Measurements from ENCODE around the gene CNTN1.

CNTN1 gene

DNA sequence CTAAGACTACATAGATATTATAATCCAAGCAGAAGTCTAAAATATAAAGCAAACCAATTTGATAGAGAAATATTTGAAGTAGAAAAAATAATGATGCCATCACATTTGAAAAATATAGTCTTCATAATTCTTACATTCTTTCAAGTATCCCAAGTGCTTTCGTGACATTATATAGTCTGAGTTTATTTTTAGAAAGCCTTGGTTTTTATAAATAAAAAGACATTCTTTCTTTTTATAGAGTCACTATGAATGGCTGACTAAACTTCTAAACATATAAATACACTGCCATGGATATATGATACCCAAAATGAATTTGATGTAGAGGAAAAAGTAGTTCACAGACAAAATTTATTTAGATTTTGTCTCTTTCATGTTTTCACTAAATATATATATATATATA lies 360.8 kb downstream of the CNTN1 start:
- Histone ChIP-seq H3K79me2 (ENCODE audit: control insufficient read depth, insufficient read depth, low read length) (no peaks in the 10 kb centered on the region), H3K27me3 (ENCODE audit: insufficient read depth, low read length, poor library complexity) (no peaks in the 10 kb centered on the region), H3K23ac (ENCODE audit: low read length) (no peak overlapping the region), H3K79me1 (ENCODE audit: low read length) (no peaks in the 10 kb centered on the region), H3K4me2 (ENCODE audit: low read length) (no peak overlapping the region), H4K5ac (ENCODE audit: low read length) (no peak overlapping the region), H2BK15ac (replicated peaks; ENCODE audit: low read depth) (no peak overlapping the region), H3K9ac (ENCODE audit: low read length) (no peak overlapping the region), H2BK120ac (ENCODE audit: low read depth, low read length) (no peak overlapping the region), H3K56ac (ENCODE audit: low read length) (no peak overlapping the region), H2BK5ac (ENCODE audit: low read length) (no peak overlapping the region), H2AK5ac (ENCODE audit: low read length) (no peak overlapping the region), H3K18ac (ENCODE audit: low read length) (no peak overlapping the region), H4K8ac (ENCODE audit: low read depth, low read length) (no peak overlapping the region), H3K36me3 (ENCODE audit: control insufficient read depth, insufficient read depth, low read length) (no peaks in the 10 kb centered on the region), H3K27ac (ENCODE audit: low read depth, low read length) (no peak overlapping the region), H3K4ac (ENCODE audit: low read depth, low read length) (no peak overlapping the region), H3K4me1 (ENCODE audit: control insufficient read depth, low read depth, low read length) (no peaks in the 10 kb centered on the region), H3K4me3 (ENCODE audit: low read length) (no peak overlapping the region)
- no peak for DNase-seq
- no CpG with 5 or more reads among the region's 1 CpG for WGBS (ENCODE audit: extremely low coverage, insufficient coverage, low lambda C conversion rate)

DNA sequence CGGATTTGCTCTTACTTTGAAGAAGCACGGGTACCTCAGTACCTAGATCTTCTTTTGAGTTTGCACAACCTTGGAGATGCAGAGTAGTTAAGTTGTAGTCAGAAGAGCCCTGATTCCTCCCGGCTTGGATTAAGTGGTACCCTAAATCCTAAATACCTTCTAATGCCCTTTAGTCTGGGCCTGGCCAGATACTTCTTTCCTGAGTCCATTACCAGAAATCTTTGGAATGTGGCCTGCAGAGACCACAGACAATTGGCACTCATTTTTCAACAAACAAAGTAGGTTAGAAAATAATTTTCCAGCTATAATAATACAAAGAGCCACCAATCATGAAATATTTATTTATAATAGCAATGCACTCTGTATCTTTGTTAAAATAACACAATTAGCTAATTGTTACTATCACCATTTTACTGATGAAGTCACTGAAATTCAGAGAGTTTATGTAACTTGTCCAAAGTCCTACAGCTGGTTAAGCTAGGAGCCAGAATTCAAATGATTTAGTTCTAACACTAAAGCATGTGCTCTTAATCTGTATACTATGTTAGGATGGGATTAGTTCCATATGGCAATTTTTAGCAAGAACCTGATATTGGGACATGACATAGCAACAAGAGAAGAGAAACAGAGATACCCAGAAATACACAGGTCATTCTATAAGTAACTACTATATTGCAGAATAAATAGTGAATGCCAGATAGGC lies 363.8 kb downstream of the CNTN1 start:
- no peak overlapping the region for H4K8ac ChIP-seq (ENCODE audit: low read depth, low read length)
- no peak overlapping the region for H3K27ac ChIP-seq (ENCODE audit: low read depth, low read length)
- H3K56ac ChIP-seq (ENCODE audit: low read length): no peak overlapping the region
- H3K4me1 ChIP-seq (ENCODE audit: control insufficient read depth, low read depth, low read length): no peaks in the 10 kb centered on the region
- H3K4ac ChIP-seq (ENCODE audit: low read depth, low read length): no peak overlapping the region
- no CpG with 5 or more reads among the region's 3 CpGs for WGBS (ENCODE audit: extremely low coverage, insufficient coverage, low lambda C conversion rate)
- no peak overlapping the region for H3K18ac ChIP-seq (ENCODE audit: low read length)
- no peak overlapping the region for H3K4me2 ChIP-seq (ENCODE audit: low read length)
- no peak overlapping the region for H2AK5ac ChIP-seq (ENCODE audit: low read length)
- no peaks in the 10 kb centered on the region for H3K79me1 ChIP-seq (ENCODE audit: low read length)
- no peaks in the 10 kb centered on the region for H3K27me3 ChIP-seq (ENCODE audit: insufficient read depth, low read length, poor library complexity)
- H3K9ac ChIP-seq (ENCODE audit: low read length): no peak overlapping the region
- no peak overlapping the region for H2BK15ac ChIP-seq (replicated peaks; ENCODE audit: low read depth)
- H2BK5ac ChIP-seq (ENCODE audit: low read length): no peak overlapping the region
- no peaks in the 10 kb centered on the region for H3K79me2 ChIP-seq (ENCODE audit: control insufficient read depth, insufficient read depth, low read length)
- no peaks in the 10 kb centered on the region for H3K36me3 ChIP-seq (ENCODE audit: control insufficient read depth, insufficient read depth, low read length)
- no peak overlapping the region for H4K5ac ChIP-seq (ENCODE audit: low read length)
- no peak overlapping the region for H3K4me3 ChIP-seq (ENCODE audit: low read length)
- DNase-seq: peak; percentile 23
- no peak overlapping the region for H3K23ac ChIP-seq (ENCODE audit: low read length)
- H2BK120ac ChIP-seq (ENCODE audit: low read depth, low read length): no peak overlapping the region

DNA sequence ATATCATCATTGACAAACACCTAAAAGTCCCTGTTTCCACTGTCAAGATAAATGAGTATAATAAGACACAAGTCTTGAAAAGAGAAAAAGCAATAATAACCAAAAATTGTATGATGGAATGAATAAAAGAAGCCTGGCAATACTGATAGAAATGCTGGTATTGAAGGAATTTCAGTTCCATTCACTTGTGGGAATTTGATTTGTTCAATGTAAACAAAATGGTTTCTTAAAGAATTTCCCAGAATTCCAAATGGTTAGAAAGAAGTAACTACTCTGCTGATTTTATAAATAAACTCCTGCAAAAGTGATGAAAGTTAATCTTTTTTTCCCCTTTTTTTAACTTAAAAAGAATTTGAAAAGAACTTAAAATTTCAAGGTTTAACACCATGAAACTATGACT lies 366.0 kb downstream of the CNTN1 start:
- no peaks in the 10 kb centered on the region for H3K4me1 ChIP-seq (ENCODE audit: control insufficient read depth, low read depth, low read length)
- H3K79me2 ChIP-seq (ENCODE audit: control insufficient read depth, insufficient read depth, low read length): no peaks in the 10 kb centered on the region
- H2BK120ac ChIP-seq (ENCODE audit: low read depth, low read length): no peak overlapping the region
- no peak overlapping the region for H4K8ac ChIP-seq (ENCODE audit: low read depth, low read length)
- no peak overlapping the region for H3K18ac ChIP-seq (ENCODE audit: low read length)
- no peaks in the 10 kb centered on the region for H3K27me3 ChIP-seq (ENCODE audit: insufficient read depth, low read length, poor library complexity)
- H4K5ac ChIP-seq (ENCODE audit: low read length): no peak overlapping the region
- H3K4me2 ChIP-seq (ENCODE audit: low read length): no peak overlapping the region
- H2BK15ac ChIP-seq (replicated peaks; ENCODE audit: low read depth): no peak overlapping the region
- no peak for DNase-seq
- H3K79me1 ChIP-seq (ENCODE audit: low read length): no peaks in the 10 kb centered on the region
- no peak overlapping the region for H3K4ac ChIP-seq (ENCODE audit: low read depth, low read length)
- H3K23ac ChIP-seq (ENCODE audit: low read length): no peak overlapping the region
- H3K56ac ChIP-seq (ENCODE audit: low read length): no peak overlapping the region
- no peak overlapping the region for H2BK5ac ChIP-seq (ENCODE audit: low read length)
- no peak overlapping the region for H3K27ac ChIP-seq (ENCODE audit: low read depth, low read length)
- no peak overlapping the region for H3K9ac ChIP-seq (ENCODE audit: low read length)
- no peak overlapping the region for H3K4me3 ChIP-seq (ENCODE audit: low read length)
- no peaks in the 10 kb centered on the region for H3K36me3 ChIP-seq (ENCODE audit: control insufficient read depth, insufficient read depth, low read length)
- H2AK5ac ChIP-seq (ENCODE audit: low read length): no peak overlapping the region

DNA sequence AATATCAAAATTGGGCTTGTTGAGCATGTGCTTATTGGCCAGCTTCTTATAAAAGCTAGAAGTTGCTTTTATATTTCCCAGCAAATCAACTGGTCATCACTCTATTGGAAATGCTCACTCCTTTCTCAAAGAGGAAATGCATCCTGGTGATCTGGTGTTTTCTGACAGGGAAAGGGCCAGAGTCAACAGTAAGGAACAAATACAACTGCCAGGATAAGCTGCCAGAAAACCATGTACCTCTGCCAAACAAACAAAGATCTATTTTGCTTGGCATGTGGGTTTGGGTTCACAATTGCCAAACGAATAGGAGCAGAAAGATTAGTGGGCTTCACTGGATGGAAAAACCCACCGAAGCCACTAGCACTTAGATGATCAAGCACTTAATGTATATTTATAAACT lies 369.0 kb downstream of the CNTN1 start:
- Histone ChIP-seq H3K79me1 (ENCODE audit: low read length) (no peaks in the 10 kb centered on the region), H2BK15ac (replicated peaks; ENCODE audit: low read depth) (no peak overlapping the region), H2AK5ac (ENCODE audit: low read length) (no peak overlapping the region), H3K4ac (ENCODE audit: low read depth, low read length) (no peak overlapping the region), H3K23ac (ENCODE audit: low read length) (no peak overlapping the region), H3K79me2 (ENCODE audit: control insufficient read depth, insufficient read depth, low read length) (no peaks in the 10 kb centered on the region), H3K9ac (ENCODE audit: low read length) (no peak overlapping the region), H3K4me1 (ENCODE audit: control insufficient read depth, low read depth, low read length) (no peaks in the 10 kb centered on the region), H4K8ac (ENCODE audit: low read depth, low read length) (no peak overlapping the region), H3K56ac (ENCODE audit: low read length) (no peak overlapping the region), H2BK120ac (ENCODE audit: low read depth, low read length) (no peak overlapping the region), H3K27me3 (ENCODE audit: insufficient read depth, low read length, poor library complexity) (no peaks in the 10 kb centered on the region), H2BK5ac (ENCODE audit: low read length) (no peak overlapping the region), H3K4me2 (ENCODE audit: low read length) (no peak overlapping the region), H3K27ac (ENCODE audit: low read depth, low read length) (no peak overlapping the region), H4K5ac (ENCODE audit: low read length) (no peak overlapping the region), H3K4me3 (ENCODE audit: low read length) (no peak overlapping the region), H3K36me3 (ENCODE audit: control insufficient read depth, insufficient read depth, low read length) (no peaks in the 10 kb centered on the region), H3K18ac (ENCODE audit: low read length) (no peak overlapping the region)
- no CpG with 5 or more reads among the region's 2 CpGs for WGBS (ENCODE audit: extremely low coverage, insufficient coverage, low lambda C conversion rate)
- DNase-seq: peak; percentile 2

DNA sequence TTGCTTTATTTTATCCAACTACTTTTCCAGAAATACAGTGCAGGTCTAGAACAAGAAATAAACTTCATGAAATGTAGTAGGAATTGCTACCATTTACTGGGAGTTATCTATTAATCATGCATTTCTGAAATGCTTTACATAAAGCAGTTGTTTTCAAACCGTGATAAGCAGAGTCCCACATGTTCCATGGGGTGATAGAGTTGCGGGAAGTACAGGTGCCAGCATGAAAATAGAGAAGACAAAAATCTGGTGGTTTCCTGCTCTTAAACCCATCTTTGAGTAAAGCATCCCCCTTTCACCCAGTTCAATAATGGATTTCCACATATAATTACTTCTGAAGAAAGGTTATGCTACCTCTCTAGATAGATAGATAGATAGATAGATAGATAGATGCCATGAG lies 372.2 kb downstream of the CNTN1 start:
- no peak overlapping the region for H2BK15ac ChIP-seq (replicated peaks; ENCODE audit: low read depth)
- no peaks in the 10 kb centered on the region for H3K27me3 ChIP-seq (ENCODE audit: insufficient read depth, low read length, poor library complexity)
- no peak overlapping the region for H3K4me3 ChIP-seq (ENCODE audit: low read length)
- no peak overlapping the region for H3K23ac ChIP-seq (ENCODE audit: low read length)
- H4K8ac ChIP-seq (ENCODE audit: low read depth, low read length): no peak overlapping the region
- H2BK120ac ChIP-seq (ENCODE audit: low read depth, low read length): no peak overlapping the region
- WGBS (ENCODE audit: extremely low coverage, insufficient coverage, low lambda C conversion rate): no CpG with 5 or more reads among the region's 2 CpGs
- no peak overlapping the region for H2AK5ac ChIP-seq (ENCODE audit: low read length)
- H3K36me3 ChIP-seq (ENCODE audit: control insufficient read depth, insufficient read depth, low read length): no peaks in the 10 kb centered on the region
- H2BK5ac ChIP-seq (ENCODE audit: low read length): no peak overlapping the region
- H3K56ac ChIP-seq (ENCODE audit: low read length): no peak overlapping the region
- H3K79me1 ChIP-seq (ENCODE audit: low read length): no peaks in the 10 kb centered on the region
- H3K4me2 ChIP-seq (ENCODE audit: low read length): no peak overlapping the region
- H3K18ac ChIP-seq (ENCODE audit: low read length): no peak overlapping the region
- H4K5ac ChIP-seq (ENCODE audit: low read length): no peak overlapping the region
- H3K79me2 ChIP-seq (ENCODE audit: control insufficient read depth, insufficient read depth, low read length): no peaks in the 10 kb centered on the region
- DNase-seq: no peak
- no peak overlapping the region for H3K4ac ChIP-seq (ENCODE audit: low read depth, low read length)
- no peak overlapping the region for H3K27ac ChIP-seq (ENCODE audit: low read depth, low read length)
- H3K4me1 ChIP-seq (ENCODE audit: control insufficient read depth, low read depth, low read length): no peaks in the 10 kb centered on the region
- H3K9ac ChIP-seq (ENCODE audit: low read length): no peak overlapping the region

DNA sequence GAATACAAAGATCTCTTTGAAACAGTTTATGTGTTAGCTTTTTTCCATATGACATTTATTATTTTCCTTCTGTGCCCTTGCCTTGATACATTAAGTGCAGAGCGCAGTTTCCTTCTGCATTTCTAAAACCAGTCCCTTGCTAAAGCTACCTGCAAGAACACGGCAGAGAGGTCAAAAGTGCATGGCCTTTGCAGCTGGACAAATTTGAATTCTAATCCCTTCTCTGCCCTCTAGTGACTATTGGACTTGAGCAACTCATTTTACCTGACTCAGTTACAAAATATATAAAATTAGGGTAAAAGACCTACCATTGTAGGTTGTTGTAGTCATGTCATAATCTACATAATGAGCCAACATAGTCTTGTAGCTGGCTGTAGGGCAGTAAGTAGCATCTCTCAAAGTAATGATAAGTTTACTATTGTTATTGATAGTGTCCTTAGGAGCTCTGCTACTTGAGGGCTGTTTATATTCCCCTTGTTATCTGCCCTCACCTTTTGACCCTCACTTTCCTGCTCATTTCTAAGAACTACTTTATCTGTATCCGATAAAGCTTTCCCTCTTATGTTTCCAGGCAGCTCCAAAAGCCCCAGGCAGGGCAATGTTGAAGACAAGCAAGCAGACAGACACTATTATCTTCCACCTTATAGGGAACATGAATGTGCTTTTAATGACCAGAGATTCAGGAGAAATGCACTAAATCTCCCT lies 375.9 kb downstream of the CNTN1 start:
- peak; percentile 58 for DNase-seq
- H3K9ac ChIP-seq (ENCODE audit: low read length): no peak overlapping the region
- no peak overlapping the region for H3K4ac ChIP-seq (ENCODE audit: low read depth, low read length)
- H3K56ac ChIP-seq (ENCODE audit: low read length): no peak overlapping the region
- no peak overlapping the region for H2BK15ac ChIP-seq (replicated peaks; ENCODE audit: low read depth)
- H2BK120ac ChIP-seq (ENCODE audit: low read depth, low read length): no peak overlapping the region
- H2BK5ac ChIP-seq (ENCODE audit: low read length): no peak overlapping the region
- H3K18ac ChIP-seq (ENCODE audit: low read length): no peak overlapping the region
- H2AK5ac ChIP-seq (ENCODE audit: low read length): no peak overlapping the region
- no peak overlapping the region for H3K4me3 ChIP-seq (ENCODE audit: low read length)
- no peak overlapping the region for H4K8ac ChIP-seq (ENCODE audit: low read depth, low read length)
- H3K23ac ChIP-seq (ENCODE audit: low read length): no peak overlapping the region
- H3K4me1 ChIP-seq (ENCODE audit: control insufficient read depth, low read depth, low read length): no peaks in the 10 kb centered on the region
- no peaks in the 10 kb centered on the region for H3K27me3 ChIP-seq (ENCODE audit: insufficient read depth, low read length, poor library complexity)
- no peaks in the 10 kb centered on the region for H3K79me2 ChIP-seq (ENCODE audit: control insufficient read depth, insufficient read depth, low read length)
- H3K27ac ChIP-seq (ENCODE audit: low read depth, low read length): no peak overlapping the region
- no peaks in the 10 kb centered on the region for H3K36me3 ChIP-seq (ENCODE audit: control insufficient read depth, insufficient read depth, low read length)
- no CpG with 5 or more reads among the region's 3 CpGs for WGBS (ENCODE audit: extremely low coverage, insufficient coverage, low lambda C conversion rate)
- no peak overlapping the region for H4K5ac ChIP-seq (ENCODE audit: low read length)
- no peaks in the 10 kb centered on the region for H3K79me1 ChIP-seq (ENCODE audit: low read length)
- no peak overlapping the region for H3K4me2 ChIP-seq (ENCODE audit: low read length)
